ENCODE results near the gene ALK.

DNA sequence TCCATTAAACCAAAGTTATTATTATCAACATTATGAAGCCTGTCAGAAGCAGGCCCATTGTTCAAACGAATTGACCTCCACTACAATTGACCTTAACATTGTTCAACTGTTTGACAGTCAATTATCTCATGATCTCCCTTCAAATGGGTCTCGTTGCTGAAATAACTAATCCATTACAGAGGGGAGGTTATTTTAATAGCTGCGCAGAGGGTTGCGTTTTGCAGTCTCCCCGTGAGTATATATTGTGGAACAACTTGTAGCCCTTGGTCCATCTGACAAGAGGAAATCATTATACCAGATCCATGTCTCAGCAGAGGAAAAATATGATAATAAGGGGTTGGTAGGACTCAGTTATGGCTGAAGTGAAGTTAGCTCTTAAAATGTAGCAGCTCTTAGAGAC is 159.1 kb downstream of the ALK start:
- TF ChIP-seq, protein P1, sequence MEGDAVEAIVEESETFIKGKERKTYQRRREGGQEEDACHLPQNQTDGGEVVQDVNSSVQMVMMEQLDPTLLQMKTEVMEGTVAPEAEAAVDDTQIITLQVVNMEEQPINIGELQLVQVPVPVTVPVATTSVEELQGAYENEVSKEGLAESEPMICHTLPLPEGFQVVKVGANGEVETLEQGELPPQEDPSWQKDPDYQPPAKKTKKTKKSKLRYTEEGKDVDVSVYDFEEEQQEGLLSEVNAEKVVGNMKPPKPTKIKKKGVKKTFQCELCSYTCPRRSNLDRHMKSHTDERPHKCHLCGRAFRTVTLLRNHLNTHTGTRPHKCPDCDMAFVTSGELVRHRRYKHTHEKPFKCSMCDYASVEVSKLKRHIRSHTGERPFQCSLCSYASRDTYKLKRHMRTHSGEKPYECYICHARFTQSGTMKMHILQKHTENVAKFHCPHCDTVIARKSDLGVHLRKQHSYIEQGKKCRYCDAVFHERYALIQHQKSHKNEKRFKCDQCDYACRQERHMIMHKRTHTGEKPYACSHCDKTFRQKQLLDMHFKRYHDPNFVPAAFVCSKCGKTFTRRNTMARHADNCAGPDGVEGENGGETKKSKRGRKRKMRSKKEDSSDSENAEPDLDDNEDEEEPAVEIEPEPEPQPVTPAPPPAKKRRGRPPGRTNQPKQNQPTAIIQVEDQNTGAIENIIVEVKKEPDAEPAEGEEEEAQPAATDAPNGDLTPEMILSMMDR (IDR thresholded peaks at IDR 0.05): no peak
- no peak for TF ChIP-seq POLR2A (IDR thresholded peaks at IDR 0.05)
